Stimulated activated naive CD4-positive, alpha-beta T cell treated with Interleukin-2 at 50 U/mL for 16 hours (primary cell): ENCODE measurements around the gene SAMD11.

Experiments used
- DNase-seq: peaks from one replicate; lab custom pipeline; 2025; lab: John Stamatoyannopoulos, UW

Gene SAMD11

DNA sequence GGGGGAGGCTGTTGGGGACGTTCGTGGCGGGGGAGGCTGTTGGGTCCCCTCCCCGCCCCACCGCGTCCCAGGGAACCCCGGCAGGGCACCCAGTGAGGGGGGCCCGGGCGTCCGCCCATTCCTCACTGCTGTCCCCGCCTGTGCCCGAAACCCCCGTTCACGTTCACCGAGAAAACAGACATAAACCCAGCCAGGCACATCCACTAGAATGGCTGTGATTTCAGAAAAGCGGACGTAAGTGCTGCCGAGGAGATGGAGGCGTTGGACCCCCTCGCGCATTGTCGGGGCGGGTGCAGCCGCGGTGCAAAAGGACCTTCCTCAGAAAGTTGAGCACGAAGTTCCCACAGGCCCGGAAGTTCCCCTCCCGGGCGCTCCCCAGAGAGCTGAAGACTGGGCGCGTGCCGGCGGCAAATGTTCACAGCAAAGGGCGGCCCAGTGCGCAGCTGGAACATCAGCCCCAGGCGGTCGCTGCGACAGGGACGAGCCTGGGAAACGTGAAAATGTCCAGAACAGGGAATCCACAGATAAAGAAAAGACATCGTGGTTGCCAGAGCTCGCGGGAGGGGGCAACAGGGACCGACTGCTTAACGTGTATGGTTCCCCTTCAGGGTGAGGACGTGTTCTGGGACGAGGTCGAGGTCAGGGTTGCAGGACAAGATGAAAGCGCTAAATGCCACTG lies 18.5 kb upstream of the SAMD11 start:
- no peak for DNase-seq

DNA sequence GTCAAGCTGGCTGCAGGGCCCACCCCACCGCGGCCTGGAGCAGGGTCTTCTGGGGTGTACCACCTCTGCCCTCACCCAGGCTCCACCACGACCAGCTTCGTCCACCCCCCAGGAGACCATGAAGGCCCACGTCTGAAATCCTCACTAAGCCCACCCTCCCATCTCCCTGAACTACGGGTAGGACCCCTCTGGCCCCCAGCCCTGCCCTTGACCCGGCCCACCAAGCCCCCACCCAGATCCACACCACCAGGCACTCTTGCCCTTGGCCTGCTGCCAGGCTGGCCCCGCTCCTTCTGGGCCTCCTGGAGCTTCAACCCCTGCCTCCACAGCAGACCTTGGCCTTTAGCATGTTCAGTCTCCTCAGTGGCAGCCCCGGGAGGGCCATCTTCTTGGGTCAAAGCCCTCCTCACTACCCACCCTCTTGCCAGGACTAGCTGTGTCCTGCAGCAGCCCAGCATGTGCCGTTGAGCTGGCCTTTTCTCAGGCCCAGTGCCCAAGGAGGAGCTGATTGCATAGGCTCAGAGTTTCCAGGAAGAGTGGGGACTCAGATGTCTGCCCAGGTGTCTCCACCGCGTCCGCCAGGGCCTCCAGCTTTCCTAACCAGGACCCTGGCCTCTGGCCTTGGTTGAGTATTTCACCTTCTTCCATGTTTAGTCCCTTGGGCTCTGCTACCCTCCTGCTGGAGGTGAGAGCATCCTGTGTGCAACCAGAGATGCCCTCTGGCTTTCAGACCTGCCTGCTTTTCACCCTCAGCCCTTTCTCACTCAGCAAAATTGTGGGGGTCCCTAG lies 17.7 kb upstream of the SAMD11 start:
- no peak for DNase-seq

GRCh38 chr1:906600-907420 lies 16.9 kb upstream of the SAMD11 start:
- DNase-seq: no peak

DNA sequence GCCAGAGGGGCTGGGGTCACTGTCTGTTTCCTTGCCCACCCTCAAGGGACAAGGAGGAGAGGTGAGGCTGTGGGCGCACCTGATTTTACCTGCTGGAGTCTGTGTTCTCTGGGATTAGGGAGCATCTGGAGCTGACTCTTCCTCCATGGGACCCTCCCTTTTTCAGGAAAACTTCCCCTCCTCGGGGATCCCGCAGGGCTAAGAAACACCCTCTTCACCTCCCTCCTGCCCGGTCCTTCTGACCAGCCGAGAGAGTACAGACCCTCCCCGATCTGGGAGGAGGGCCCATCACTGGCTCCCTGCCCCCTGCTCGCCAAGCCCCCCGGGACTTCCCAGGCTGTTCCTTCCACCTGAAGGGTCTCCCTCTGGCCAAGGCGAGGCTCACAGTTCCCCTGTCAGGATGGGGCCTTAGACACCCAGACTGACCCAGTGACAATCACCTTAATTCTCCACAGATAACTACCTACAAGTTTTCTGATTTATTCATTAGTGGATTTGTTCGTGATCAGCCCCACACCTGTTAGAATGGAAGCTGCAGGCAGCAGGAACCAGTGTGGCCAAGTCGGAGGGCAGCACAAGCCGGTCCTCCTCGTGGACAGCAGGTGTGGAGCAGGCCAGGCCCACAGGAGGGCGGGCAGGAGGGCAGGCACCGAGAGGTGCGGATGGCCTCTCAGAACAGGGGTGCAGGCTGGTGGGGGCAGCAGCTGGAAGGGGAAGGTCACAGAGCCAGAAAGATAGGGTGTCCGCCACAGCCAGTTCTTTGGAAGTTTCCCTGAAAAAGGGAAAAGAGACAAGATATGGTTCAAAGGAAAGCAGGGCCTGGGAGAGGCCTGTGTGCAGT lies 15.9 kb upstream of the SAMD11 start:
- DNase-seq: no peak

DNA sequence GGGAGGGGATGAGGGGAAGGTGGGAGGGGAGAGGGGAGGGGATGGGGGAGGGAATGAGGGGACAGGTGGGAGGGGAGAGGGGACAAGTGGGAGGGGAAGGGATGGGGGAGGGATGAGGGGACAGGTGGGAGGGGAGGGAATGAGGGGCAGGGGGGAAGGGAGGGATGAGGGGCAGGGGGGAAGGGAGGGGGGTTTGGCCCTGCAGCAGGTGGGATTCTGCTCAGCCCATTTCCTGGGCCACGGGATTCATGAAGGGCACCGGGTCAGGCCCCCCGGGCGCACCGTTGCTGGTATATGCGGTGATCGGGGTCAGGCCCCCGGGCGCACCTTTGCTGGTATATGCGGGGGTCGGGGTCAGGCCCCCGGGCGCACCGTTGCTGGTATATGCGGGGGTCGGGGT lies 15.1 kb upstream of the SAMD11 start:
- DNase-seq: no peak

DNA sequence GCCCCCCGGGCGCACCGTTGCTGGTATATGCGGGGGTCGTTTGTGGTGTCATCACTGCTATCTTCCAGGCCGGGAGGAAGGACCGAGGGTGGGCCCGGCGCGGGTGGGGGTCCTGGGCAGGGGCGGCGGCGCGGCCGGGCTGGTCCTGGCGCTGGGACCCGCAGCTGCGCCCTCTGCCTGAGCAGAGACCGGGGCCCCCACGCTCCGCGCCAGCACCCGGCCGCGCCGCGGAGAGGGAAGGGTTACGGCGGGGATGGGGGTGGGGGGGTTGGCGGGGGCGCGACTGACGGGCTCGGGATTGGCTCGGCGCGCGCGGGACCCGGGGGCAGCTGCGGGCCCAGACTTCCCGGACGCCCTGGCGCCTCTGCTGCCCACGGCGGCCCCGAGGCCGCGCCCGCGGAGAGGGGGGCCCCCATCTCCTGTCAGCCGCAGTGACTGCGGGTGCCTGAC lies 13.8 kb upstream of the SAMD11 start:
- no peak for DNase-seq

DNA sequence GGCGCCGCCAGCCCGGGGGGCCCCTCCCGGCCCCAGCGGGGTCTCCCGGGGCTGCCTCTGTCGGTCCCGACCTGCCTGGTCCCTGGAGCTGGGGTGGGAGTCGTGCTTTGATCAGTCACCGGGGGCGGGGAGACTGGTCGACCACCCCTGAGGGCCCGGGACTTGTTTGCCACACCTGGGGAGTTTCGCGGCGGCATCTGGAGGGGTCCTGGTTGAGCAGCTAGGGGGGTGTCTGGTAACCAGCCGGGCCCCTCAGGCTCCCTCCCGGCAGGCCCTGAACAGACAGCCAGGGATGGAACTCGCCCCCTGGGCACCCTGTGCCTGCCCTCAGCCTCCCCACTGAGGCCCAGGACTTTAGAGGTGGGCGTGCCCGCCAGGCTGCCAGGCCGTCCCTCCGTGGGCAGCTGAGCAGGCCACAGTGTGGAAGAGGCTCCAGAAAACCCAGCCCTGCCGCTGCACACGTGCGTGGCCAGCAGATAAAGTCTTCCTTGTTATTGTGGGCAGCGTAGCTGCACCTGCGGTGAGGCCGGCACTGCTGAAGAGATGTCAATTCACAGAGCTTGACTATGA lies 13.3 kb upstream of the SAMD11 start:
- DNase-seq: no peak

DNA sequence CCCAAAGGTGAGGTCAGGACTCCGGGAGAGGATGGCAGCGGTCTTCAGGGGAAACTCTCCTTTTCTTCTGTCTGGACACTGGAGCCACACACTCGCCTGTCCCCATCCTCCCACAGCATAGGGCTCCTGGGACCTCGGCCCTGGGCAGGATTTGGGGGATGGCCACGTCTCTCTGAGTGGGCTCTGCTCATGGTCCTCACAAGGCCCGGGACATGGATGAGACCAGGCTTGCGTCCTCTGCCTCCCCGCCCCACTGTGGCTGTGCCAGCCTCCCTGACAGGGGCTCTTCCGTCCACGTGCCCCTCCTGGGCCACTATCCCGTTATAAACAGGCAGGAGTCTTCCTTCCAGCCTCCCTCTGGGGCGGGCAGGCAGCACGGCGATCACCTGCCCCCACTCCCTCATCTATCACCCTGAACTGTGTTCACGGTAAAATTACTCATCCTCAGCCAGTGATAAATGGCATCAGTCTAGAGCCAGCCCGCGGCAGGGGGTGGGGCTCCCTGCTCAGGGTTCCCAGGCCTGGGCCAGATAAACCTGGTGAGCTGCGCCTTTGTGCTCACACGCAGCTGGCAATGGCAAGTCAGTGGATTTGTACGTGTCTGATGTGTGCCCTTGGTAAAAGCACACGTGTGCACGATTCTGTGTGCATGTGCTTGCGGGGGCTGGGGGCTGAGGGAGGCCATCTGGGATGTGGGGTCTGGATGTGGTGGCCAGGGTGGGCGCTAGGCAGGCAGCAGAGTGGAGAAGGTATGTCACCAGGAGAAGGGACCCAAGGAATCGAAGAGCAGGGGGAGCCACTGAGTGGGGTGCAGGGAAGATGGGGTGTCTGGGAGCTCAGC lies 12.6 kb upstream of the SAMD11 start:
- DNase-seq: no peak

GRCh38 chr1:911875-912739 lies 11.6 kb upstream of the SAMD11 start:
- DNase-seq: no peak

DNA sequence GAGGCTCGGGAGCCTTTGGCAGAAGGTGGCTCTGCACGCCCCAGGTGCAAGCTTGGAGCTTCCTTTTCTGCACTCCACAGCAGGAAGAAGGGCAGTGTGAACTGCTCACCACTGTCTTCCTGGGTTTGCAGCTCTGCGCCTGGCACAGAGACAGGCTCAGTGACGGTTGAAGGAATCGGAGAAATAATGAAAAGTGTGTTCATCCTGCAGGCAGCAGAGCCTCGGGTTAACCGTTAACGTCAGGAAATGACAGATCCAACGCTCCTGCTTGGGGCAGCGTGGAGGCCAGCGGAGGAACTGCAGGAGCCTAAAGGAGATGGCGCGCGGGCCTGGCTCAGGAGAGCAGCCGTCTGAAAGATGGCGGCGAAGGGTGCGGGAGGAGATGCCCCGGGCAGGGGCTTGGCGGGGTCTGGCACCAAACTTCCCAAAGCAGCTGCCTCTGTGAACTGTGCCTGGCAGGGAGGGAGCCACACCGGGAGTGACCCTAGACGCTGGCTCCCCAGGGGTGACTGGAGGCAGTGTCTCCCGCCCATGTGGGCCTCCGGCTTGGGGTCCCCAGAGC lies 10.9 kb upstream of the SAMD11 start:
- DNase-seq: no peak

- no peak for DNase-seq
Observed at GRCh38 chr1:913491-914130, 10.1 kb upstream of the SAMD11 start.

DNA sequence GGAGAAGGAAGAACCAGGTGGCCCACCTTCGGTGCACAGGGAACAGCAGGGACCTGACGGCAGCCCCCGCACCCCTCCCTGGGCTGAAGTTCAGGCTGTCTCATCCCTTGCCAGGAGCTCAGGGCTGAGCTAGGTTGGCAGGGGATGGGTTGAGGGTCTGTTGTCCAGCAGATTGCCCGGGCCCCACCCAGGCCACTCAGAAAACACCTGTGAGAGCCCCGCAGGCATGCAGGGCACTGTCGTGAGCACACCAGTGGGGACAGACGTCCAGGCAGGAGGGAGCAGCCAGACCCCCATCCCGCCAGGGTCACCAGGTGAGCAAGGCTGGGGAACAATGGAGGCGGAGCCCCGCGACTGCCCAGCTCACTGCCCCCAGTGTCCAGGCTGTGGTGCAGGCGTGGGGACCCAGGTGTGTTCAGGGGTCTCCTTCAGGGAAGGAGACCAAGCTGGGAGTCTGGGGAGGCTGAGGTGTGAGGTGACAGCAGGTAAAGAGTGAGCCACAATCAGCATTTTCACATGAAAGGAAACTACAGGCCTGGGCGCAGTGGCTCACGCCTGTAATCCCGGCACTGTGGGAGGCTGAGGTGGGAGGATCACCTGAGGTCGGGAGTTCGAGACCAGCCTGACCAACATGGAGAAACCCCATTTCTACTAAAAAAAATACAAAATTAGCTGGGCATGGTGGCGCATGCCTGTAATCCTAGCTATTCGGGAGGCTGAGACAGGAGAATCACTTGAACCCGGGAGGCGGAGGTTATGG lies 9.4 kb upstream of the SAMD11 start:
- DNase-seq: no peak

DNA sequence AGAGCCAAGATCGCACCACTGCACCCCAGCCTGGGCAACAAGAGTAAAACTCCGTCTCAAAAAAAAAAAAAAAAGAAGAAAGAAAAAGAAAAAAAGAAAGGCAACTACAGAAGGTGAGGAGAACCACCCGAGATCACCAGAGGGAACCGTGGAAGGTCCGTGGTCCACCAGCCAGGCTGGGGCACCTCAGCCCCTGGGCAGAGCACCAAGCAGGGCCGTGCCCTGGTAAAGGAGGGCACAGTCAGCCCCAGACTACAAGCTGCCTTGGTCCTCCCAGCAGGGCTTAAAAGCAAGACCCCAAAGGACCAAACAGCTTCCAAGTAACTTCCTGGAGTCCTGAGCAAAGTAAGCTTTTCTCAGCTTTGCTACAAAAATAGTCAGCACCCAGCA lies 8.8 kb upstream of the SAMD11 start:
- DNase-seq: no peak

DNA sequence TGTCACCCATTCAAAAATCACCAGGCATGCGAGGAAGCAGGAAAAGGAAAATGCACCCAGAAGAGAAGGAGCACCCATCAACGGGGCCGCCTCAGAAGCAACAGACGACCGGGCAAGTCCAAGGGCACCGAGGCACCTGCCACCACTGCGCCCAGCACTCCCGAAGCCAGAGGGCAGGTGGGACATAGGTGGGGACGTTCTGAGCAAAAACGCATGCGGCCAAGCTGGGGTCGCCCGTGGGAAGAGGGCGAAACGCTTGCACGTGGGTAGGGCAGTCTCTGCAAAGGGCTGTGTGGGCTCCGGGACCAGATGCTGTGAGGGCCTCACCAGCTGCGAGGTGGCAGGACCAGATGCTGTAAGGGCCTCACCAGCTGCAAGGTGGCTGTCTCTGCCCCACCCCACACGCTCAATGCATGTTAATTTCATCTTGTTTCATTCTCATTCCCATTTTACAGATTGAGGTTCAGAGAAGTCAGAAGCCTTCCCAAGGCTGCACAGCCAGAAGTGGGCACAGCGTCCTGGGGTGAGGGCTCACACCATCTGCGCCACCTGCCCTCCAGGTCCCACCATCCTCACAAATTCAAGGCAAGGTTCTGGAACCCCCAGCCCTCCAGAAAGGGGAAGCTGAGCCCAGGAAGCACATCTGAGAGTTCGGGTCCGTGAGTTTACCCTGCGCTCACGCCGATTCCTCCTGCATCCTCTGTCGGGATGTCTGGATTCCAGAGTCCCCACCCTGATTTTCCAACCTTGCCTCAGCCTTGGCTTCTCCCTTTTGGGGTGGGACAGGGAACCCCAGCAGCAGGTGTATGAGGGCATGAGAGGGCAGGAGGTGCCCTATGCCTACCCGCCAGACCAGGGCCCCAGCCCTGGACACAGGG lies 8.2 kb upstream of the SAMD11 start:
- DNase-seq: no peak

DNA sequence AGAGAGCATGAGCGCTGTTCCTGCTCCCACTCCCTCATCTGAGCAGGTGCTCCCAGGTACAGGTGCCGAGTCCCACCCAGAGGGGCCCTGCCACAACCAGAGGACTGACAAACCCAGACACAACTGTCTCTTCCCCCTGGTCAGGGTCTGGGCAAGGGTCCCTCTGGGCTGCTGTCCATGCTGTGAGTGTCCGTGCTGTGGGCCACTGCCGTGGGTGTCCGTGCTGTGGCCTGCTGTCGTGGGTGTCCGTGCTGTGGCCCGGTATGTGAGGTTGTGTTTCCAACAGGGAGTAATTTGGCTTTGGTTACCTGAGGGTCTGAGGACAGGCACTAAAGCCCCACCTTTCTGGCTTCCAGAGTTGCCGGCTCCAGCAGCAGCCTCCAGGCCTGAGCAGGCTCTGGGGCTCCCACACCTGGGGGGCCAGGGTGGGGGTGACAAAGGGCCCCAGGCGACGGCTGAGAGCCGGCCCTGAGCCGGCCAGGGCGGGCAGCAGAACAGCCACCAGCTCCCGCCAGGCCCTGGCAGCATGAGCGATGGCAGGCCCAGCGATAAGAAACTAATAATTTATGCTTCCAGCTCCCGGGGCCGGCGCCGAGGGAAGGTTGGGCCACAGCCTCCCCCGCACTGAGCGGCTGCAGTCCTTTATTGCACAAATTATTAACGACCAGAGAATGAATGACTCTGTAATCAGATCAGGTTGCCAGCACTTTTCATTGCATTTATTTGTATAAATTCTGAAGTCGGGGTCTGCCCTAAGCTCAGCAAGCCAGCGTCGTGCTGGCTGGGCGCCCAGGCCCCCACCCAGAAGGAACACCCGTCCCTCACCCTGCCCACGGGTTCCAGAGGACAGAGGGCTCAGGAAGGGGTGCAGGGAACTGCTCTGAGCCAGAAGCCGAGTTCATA lies 7.3 kb upstream of the SAMD11 start:
- DNase-seq: no peak

DNA sequence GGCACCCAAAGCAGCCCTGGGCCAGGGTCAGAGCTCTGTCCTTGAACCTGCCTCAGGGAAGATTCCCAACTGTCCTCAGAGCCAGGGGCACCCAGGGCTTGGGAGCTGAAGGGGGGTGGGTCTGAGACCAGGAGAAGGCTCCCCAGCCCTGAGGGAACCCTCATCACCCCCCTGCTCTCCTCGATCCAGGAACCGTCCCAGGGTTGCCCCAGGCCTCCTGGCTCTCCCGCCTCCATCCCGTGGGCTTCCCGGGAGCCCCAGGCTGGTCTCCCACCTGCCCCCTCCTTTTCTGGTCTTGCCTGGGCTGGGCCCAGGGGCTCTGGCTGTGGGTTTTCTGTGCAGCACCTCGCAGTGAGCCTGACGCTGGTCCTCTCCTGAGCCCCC lies 6.7 kb upstream of the SAMD11 start:
- DNase-seq: no peak
